Ishikawa (cell line): ENCODE results near the gene HSP90B1.

ENCODE experiments used
- EGR1 ChIP-seq: IDR thresholded peaks from 2 replicates; pipeline ENCODE4 v1.6.1; 2012
- EP300 ChIP-seq: IDR thresholded peaks from 2 replicates; pipeline ENCODE4 v1.6.1; 2012; ENCODE audit warnings: borderline replicate concordance
- RAD21 ChIP-seq: IDR thresholded peaks from 2 replicates; pipeline ENCODE4 v1.6.1; 2012; ENCODE audit warnings: low read depth
- TAF1 ChIP-seq: IDR thresholded peaks from 2 replicates; pipeline ENCODE4 v1.6.1; 2012; ENCODE audit warnings: low read depth, mild to moderate bottlenecking
- TCF12 ChIP-seq: IDR thresholded peaks from 2 replicates; pipeline ENCODE4 v1.6.1; 2012; ENCODE audit warnings: low read depth
- ZBTB7A ChIP-seq: IDR thresholded peaks from 2 replicates; pipeline ENCODE4 v1.6.1; 2012; ENCODE audit warnings: low read depth
- TF ChIP-seq, protein P1 (sequence below): IDR thresholded peaks from 2 replicates; pipeline ENCODE4 v1.6.1; 2012; ENCODE audit warnings: low read depth, mild to moderate bottlenecking
- TF ChIP-seq, protein P2 (sequence below): IDR thresholded peaks from 2 replicates; pipeline ENCODE4 v1.6.1; 2012

DNA sequence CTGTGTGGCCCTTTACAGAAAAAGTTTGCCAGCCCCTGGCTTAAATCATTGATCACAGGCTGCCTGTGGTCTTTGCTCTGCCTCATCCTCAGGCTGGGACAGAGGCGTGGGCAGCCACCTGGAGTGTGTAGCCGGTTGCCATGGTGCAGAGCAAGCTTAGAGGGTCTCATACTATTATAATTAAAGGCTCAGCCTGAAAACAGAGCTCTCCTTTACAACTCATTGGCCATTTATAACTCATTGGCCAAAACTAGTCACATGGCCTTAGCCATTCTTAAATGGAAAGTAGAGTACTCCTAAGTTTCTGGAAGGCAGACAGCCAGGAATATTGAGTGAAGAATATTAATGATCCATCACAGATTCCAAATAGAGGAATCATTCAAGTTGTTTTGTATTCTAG is 3.0 kb downstream of the HSP90B1 start:
- TF ChIP-seq, protein P1, sequence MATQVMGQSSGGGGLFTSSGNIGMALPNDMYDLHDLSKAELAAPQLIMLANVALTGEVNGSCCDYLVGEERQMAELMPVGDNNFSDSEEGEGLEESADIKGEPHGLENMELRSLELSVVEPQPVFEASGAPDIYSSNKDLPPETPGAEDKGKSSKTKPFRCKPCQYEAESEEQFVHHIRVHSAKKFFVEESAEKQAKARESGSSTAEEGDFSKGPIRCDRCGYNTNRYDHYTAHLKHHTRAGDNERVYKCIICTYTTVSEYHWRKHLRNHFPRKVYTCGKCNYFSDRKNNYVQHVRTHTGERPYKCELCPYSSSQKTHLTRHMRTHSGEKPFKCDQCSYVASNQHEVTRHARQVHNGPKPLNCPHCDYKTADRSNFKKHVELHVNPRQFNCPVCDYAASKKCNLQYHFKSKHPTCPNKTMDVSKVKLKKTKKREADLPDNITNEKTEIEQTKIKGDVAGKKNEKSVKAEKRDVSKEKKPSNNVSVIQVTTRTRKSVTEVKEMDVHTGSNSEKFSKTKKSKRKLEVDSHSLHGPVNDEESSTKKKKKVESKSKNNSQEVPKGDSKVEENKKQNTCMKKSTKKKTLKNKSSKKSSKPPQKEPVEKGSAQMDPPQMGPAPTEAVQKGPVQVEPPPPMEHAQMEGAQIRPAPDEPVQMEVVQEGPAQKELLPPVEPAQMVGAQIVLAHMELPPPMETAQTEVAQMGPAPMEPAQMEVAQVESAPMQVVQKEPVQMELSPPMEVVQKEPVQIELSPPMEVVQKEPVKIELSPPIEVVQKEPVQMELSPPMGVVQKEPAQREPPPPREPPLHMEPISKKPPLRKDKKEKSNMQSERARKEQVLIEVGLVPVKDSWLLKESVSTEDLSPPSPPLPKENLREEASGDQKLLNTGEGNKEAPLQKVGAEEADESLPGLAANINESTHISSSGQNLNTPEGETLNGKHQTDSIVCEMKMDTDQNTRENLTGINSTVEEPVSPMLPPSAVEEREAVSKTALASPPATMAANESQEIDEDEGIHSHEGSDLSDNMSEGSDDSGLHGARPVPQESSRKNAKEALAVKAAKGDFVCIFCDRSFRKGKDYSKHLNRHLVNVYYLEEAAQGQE: no peak
- TF ChIP-seq TCF12 (no peak), RAD21 (no peak), EP300 (no peak), EGR1 (no peak), ZBTB7A (no peak), TAF1 (no peak)
- TF ChIP-seq, protein P2, sequence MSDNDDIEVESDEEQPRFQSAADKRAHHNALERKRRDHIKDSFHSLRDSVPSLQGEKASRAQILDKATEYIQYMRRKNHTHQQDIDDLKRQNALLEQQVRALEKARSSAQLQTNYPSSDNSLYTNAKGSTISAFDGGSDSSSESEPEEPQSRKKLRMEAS: no peak
